CD4-positive, CD25-positive, alpha-beta regulatory T cell (primary cell): Measurements from ENCODE around the gene TTC9B. TPM values are rescaled to one million over a fixed set of nuclear protein-coding genes. Genes with fewer than 3 reads are reported as not detected.

Experiments used
- ATAC-seq, 2 donors: fragments of 150-1000 bp; cut with Tn5 transposase; one replicate each; pipeline ENCODE4 v1.10.0; 2021; ENCODE audit warnings: low read depth in 2 of 2, moderate number of reproducible peaks in 2 of 2, moderate library complexity in 1 of 2
- DNase-seq, 3 donors: peaks; one replicate each; pipeline versions ENCODE4 v3.0.0 to v3.0.0-alpha.2; 2012 to 2022; ENCODE audit warnings: mixed read lengths in 1 of 3
- H3K27ac ChIP-seq: one replicate; pipeline ENCODE4 v1.7.0; 2013; ENCODE audit warnings: mild to moderate bottlenecking, low read length; ENCODE audit not compliant: insufficient read depth, poor library complexity, severe bottlenecking
- H3K27me3 ChIP-seq: one replicate; pipeline ENCODE4 v1.7.0; 2013; ENCODE audit warnings: low read length; ENCODE audit not compliant: control insufficient read depth, insufficient read depth
- H3K36me3 ChIP-seq: one replicate; pipeline ENCODE4 v1.7.0; 2013; ENCODE audit warnings: mild to moderate bottlenecking, low read length, moderate library complexity; ENCODE audit not compliant: control insufficient read depth, insufficient read depth
- H3K4me1 ChIP-seq: 2 replicates; pipeline ENCODE4 v1.7.0; 2013; ENCODE audit warnings: mild to moderate bottlenecking, low read length; ENCODE audit not compliant: insufficient read depth, control insufficient read depth, poor library complexity, severe bottlenecking
- H3K4me3 ChIP-seq: one replicate; pipeline ENCODE4 v1.7.0; 2013; ENCODE audit warnings: low read depth, mild to moderate bottlenecking, low read length, moderate library complexity
- H3K9me3 ChIP-seq, 2 experiments: 1 replicate in 1 of 2; 2 replicates in 1 of 2; pipeline ENCODE4 v1.7.0; 2013; ENCODE audit warnings: low read length in 2 of 2, mild to moderate bottlenecking in 1 of 2, moderate library complexity in 1 of 2; ENCODE audit not compliant: control insufficient read depth in 2 of 2
- H3K27ac Mint-ChIP-seq, 3 donors: one replicate each; pipeline ENCODE4 v1.8.0; 2020 to 2022; ENCODE audit warnings: mild to moderate bottlenecking in 3 of 3, mixed read lengths in 3 of 3, moderate library complexity in 2 of 3
- H3K27me3 Mint-ChIP-seq: one replicate; pipeline ENCODE4 v1.8.0; 2022; ENCODE audit warnings: mild to moderate bottlenecking, mixed read lengths
- H3K36me3 Mint-ChIP-seq: one replicate; pipeline ENCODE4 v1.8.0; 2020; ENCODE audit warnings: mixed read lengths
- H3K4me1 Mint-ChIP-seq, 4 donors: one replicate each; pipeline ENCODE4 v1.8.0; 2020 to 2022; ENCODE audit warnings: mixed read lengths in 4 of 4, mild to moderate bottlenecking in 1 of 4
- H3K4me3 Mint-ChIP-seq, 4 donors: one replicate each; pipeline ENCODE4 v1.8.0; 2020 to 2022; ENCODE audit warnings: mild to moderate bottlenecking in 4 of 4, mixed read lengths in 4 of 4, moderate library complexity in 3 of 4
- H3K9me3 Mint-ChIP-seq, 7 donors: one replicate each; pipeline ENCODE4 v1.8.0; 2020 to 2022; ENCODE audit warnings: mixed read lengths in 7 of 7, mild to moderate bottlenecking in 3 of 7, moderate library complexity in 2 of 7
- polyA plus RNA-seq, 4 donors: library from polyadenylated mRNA; unstranded; fragments of 300-500 nt; fragmentation: Illumina TruSeq; gene quantifications; one replicate each; pipeline ENCODE4 v1.2.3, GENCODE V29; 2021
- total RNA-seq: library from RNA; stranded (reverse); gene quantifications from one replicate; pipeline ENCODE4 v1.2.3, GENCODE V29; 2022

Gene TTC9B
- total RNA-seq (not detected), polyA plus RNA-seq (not detected)

- H3K27ac Mint-ChIP-seq: no peak within 1 kb of the TSS
- DNase-seq (peak; percentile 24 to 51 (median 27)), ATAC-seq (peak; percentile 36 to 42)
- Histone ChIP-seq H3K9me3 (no peaks in the 10 kb centered on the region), H3K27me3 (peaks cover 13% of the 10 kb centered on the region), H3K27ac (no peak within 1 kb of the TSS), H3K4me1 (peaks cover 8% of the 10 kb centered on the region), H3K36me3 (no peaks in the 10 kb centered on the region), H3K4me3 (no peak within 1 kb of the TSS)
- peaks cover 5 to 16% (median 8%) of the 10 kb centered on the region in 4 donors for H3K4me1 Mint-ChIP-seq
- peaks cover 0 to 4% (median 3%) of the 10 kb centered on the region in 7 donors for H3K9me3 Mint-ChIP-seq
- H3K27me3 Mint-ChIP-seq: peaks cover 42% of the 10 kb centered on the region
- H3K4me3 Mint-ChIP-seq: peak within 1 kb of the TSS in 1 of 4 donors; percentile 19
- no peaks in the 10 kb centered on the region for H3K36me3 Mint-ChIP-seq
Measured at GRCh38 chr19:40217934-40218890, at the start of gene TTC9B. Gene TTC9B, minus strand, starts transcription at chr19:40218384. Its CDS starts 3 bp downstream, at chr19:40218381.

GRCh38 chr19:40267601-40267997 lies 49.4 kb upstream of the TTC9B start:
- peak overlapping the region in 2 of 3 donors; percentile 85 to 92 for H3K27ac Mint-ChIP-seq
- H3K4me1 Mint-ChIP-seq: peaks cover 0 to 58% (median 24%) of the 10 kb centered on the region in 4 donors
- H3K27me3 Mint-ChIP-seq: no peaks in the 10 kb centered on the region
- H3K9me3 Mint-ChIP-seq: no peaks in the 10 kb centered on the region
- no peaks in the 10 kb centered on the region for H3K9me3 ChIP-seq
- H3K4me1 ChIP-seq: no peaks in the 10 kb centered on the region
- H3K4me3 ChIP-seq: no peak overlapping the region
- ATAC-seq: no peak
- peaks cover 29% of the 10 kb centered on the region for H3K36me3 ChIP-seq
- no peak overlapping the region for H3K27ac ChIP-seq
- peaks cover 27% of the 10 kb centered on the region for H3K36me3 Mint-ChIP-seq
- DNase-seq: no peak
- H3K27me3 ChIP-seq: no peaks in the 10 kb centered on the region
- H3K4me3 Mint-ChIP-seq: no peak overlapping the region

- Mint-ChIP-seq H3K4me1 (peaks cover 0 to 56% (median 21%) of the 10 kb centered on the region in 4 donors), H3K4me3 (no peak overlapping the region), H3K9me3 (no peaks in the 10 kb centered on the region), H3K27ac (peak overlapping the region in 2 of 3 donors; percentile 60 to 85), H3K27me3 (no peaks in the 10 kb centered on the region), H3K36me3 (peaks cover 28% of the 10 kb centered on the region)
- no peaks in the 10 kb centered on the region for H3K4me1 ChIP-seq
- H3K27me3 ChIP-seq: no peaks in the 10 kb centered on the region
- H3K27ac ChIP-seq: no peak overlapping the region
- ATAC-seq (no peak), DNase-seq (no peak)
- peaks cover 30% of the 10 kb centered on the region for H3K36me3 ChIP-seq
- no peaks in the 10 kb centered on the region for H3K9me3 ChIP-seq
- H3K4me3 ChIP-seq: no peak overlapping the region
Measured at GRCh38 chr19:40266912-40267600, 48.9 kb upstream of the TTC9B start.

GRCh38 chr19:40266119-40266518 lies 47.9 kb upstream of the TTC9B start:
- H3K4me3 Mint-ChIP-seq: peak overlapping the region in 1 of 4 donors; percentile 55
- Histone ChIP-seq H3K36me3 (peaks cover 32% of the 10 kb centered on the region), H3K4me1 (no peaks in the 10 kb centered on the region), H3K27me3 (no peaks in the 10 kb centered on the region), H3K4me3 (no peak overlapping the region), H3K9me3 (no peaks in the 10 kb centered on the region), H3K27ac (no peak overlapping the region)
- H3K9me3 Mint-ChIP-seq: no peaks in the 10 kb centered on the region
- no peak overlapping the region for H3K27ac Mint-ChIP-seq
- ATAC-seq (no peak), DNase-seq (no peak)
- no peaks in the 10 kb centered on the region for H3K27me3 Mint-ChIP-seq
- peaks cover 0 to 56% (median 27%) of the 10 kb centered on the region in 4 donors for H3K4me1 Mint-ChIP-seq
- peaks cover 35% of the 10 kb centered on the region for H3K36me3 Mint-ChIP-seq

- H3K4me1 Mint-ChIP-seq: peaks cover 0 to 59% (median 28%) of the 10 kb centered on the region in 4 donors
- DNase-seq (no peak), ATAC-seq (no peak)
- Histone ChIP-seq H3K4me3 (no peak overlapping the region), H3K27ac (no peak overlapping the region), H3K4me1 (no peaks in the 10 kb centered on the region), H3K27me3 (no peaks in the 10 kb centered on the region), H3K9me3 (no peaks in the 10 kb centered on the region), H3K36me3 (peaks cover 32% of the 10 kb centered on the region)
- no peaks in the 10 kb centered on the region for H3K9me3 Mint-ChIP-seq
- H3K27me3 Mint-ChIP-seq: no peaks in the 10 kb centered on the region
- no peak overlapping the region for H3K27ac Mint-ChIP-seq
- peaks cover 35% of the 10 kb centered on the region for H3K36me3 Mint-ChIP-seq
- no peak overlapping the region for H3K4me3 Mint-ChIP-seq
Measured at GRCh38 chr19:40265763-40266099, 47.5 kb upstream of the TTC9B start.

GRCh38 chr19:40265055-40265762 lies 47.0 kb upstream of the TTC9B start:
- no peaks in the 10 kb centered on the region for H3K9me3 ChIP-seq
- peak in 1 of 2 donors; percentile 13 for ATAC-seq
- H3K27me3 ChIP-seq: no peaks in the 10 kb centered on the region
- Mint-ChIP-seq H3K4me3 (no peak overlapping the region), H3K36me3 (peaks cover 35% of the 10 kb centered on the region), H3K27ac (no peak overlapping the region), H3K4me1 (peaks cover 0 to 56% (median 27%) of the 10 kb centered on the region in 4 donors), H3K27me3 (no peaks in the 10 kb centered on the region), H3K9me3 (no peaks in the 10 kb centered on the region)
- H3K36me3 ChIP-seq: peaks cover 32% of the 10 kb centered on the region
- H3K27ac ChIP-seq: no peak overlapping the region
- no peaks in the 10 kb centered on the region for H3K4me1 ChIP-seq
- no peak overlapping the region for H3K4me3 ChIP-seq
- DNase-seq: no peak

GRCh38 chr19:40264314-40265054 lies 46.3 kb upstream of the TTC9B start:
- no peaks in the 10 kb centered on the region for H3K27me3 ChIP-seq
- peak overlapping the region in 1 of 3 donors; percentile 36 for H3K27ac Mint-ChIP-seq
- peaks cover 0 to 56% (median 27%) of the 10 kb centered on the region in 4 donors for H3K4me1 Mint-ChIP-seq

More at GRCh38 chr19:40264314-40265054, 46.3 kb upstream of the TTC9B start:
- DNase-seq (no peak), ATAC-seq (no peak)
- Histone ChIP-seq H3K4me1 (no peaks in the 10 kb centered on the region), H3K36me3 (peaks cover 32% of the 10 kb centered on the region), H3K9me3 (no peaks in the 10 kb centered on the region), H3K4me3 (no peak overlapping the region), H3K27ac (no peak overlapping the region)
- Mint-ChIP-seq H3K27me3 (no peaks in the 10 kb centered on the region), H3K4me3 (no peak overlapping the region), H3K9me3 (no peaks in the 10 kb centered on the region), H3K36me3 (peaks cover 33% of the 10 kb centered on the region)
